ENCODE data around the gene RECK. TPM values are rescaled to one million over a fixed set of nuclear protein-coding genes. Genes with fewer than 3 reads are reported as not detected.
A peak's percentile ranks its signal among the peaks of the same experiment; 100 is the strongest.
"Not testable (repeated sequence)": the region's sequence is repeated elsewhere in the genome, so short reads cannot be mapped to it uniquely, and the experiment has no call there.

The RECK gene
- total RNA-seq, 1 donor from 2014 or later: 22.0 TPM

- no peak for DNase-seq
Measured at GRCh38 chr9:36141761-36142160, 105.0 kb downstream of the RECK start.

DNA sequence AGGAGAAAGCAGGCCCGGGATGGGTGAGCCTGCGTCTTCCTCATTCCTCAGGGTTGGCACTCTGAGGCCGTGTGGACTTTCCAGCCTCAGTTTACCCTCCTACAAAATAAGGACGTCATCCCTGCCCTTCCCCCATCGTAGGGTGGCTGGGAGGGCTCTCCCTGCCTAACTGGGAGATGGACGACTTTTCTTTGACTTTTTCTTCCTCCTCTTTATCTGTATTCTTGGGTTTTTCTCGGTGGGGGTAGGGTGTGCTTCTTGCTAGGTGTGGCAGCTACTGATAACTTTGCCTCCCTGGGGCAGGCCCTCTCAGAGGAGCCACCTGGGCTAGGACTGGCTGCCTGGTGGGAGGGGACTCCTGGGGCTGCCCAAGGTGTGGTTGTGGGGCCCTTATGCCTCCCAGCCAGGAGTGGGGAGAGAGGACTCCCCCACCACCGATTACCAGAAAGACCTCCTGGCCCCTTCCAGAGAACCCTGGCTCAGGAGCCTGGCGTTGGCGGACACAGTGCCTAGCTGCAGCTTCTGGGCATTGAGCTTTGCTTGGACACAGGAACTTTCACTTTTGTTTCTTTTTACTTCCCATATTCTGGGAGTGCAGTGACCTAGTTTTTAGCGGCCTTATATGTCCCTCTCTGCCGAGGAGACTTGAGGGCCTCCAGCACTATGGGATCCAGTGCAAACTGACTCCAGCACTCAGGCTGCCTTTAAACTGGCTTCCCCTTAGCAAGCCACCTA lies 106.0 kb downstream of the RECK start:
- no peak for DNase-seq

DNA sequence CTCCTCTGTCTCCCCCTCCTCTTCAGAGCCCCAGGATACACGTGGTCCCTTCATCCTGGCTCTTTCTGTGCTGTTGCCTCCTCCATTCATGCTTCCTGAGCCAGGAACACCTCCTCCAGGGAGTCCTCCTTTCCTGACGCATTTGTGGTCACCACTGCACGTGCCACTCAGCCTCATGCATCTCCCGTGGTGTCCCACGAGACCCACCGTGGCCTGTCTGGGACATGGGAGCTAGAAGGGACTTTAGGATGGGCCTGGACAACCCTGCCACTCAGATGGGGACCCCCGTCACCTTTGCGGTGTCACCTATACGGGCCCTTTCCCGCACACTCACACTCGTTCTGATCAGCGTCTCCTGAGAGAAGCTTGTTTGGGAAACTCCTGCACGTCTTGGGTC lies 106.5 kb downstream of the RECK start:
- no peak for DNase-seq

GRCh38 chr9:36144309-36145232 lies 107.9 kb downstream of the RECK start:
- DNase-seq: no peak

DNA sequence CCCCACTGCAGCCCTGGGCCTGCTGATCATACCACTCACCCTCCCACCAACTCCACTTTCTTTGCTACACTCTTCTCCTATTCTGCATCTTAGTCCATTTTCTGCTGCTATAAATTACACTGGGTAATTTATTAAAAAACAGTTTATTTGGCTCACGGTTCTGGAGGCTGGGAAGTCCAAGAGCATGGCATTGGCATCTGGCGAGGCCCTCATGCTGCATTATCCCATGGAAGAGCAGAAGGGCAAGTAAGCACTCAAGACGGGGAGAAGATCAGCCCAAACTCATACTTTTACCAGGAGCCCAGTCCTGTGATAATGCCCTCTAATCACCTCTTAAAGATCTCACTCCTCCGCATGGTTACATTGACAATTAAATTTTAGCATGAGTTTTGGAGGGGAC lies 109.3 kb downstream of the RECK start:
- no peak for DNase-seq

- DNase-seq: no peak
Measured at GRCh38 chr9:36146651-36147050, 109.9 kb downstream of the RECK start.

GRCh38 chr9:36147441-36148175 lies 110.9 kb downstream of the RECK start:
- no peak for DNase-seq

- DNase-seq: peak; percentile 93
Measured at GRCh38 chr9:36148311-36149051, 111.8 kb downstream of the RECK start.

GRCh38 chr9:36149197-36149596 lies 112.5 kb downstream of the RECK start:
- peak; percentile 58 for DNase-seq

- DNase-seq: peak; percentile 38
Measured at GRCh38 chr9:36150574-36151315, 114.0 kb downstream of the RECK start.

GRCh38 chr9:36151316-36152210 lies 114.8 kb downstream of the RECK start:
- peak; percentile 87 for DNase-seq

- no peak for DNase-seq
Measured at GRCh38 chr9:36152741-36153438, 116.2 kb downstream of the RECK start.

DNA sequence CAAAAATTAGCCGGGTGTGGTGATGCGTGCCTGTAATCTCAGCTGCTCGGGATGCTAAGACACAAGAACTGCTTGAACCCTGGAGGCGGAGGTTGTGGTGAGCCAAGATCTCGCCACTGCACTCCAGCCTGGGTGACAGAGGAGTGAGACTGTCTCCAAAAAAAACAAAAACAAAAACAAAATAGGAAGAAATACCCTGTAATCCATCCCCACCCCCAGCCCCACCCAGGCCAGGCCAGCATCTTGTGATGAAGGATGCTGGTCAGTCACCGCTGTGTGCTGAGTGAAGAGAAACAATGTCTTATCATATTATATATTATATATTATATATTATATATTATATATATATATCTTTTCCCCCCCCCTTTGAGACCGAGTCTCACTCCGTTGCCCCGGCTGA lies 117.0 kb downstream of the RECK start:
- no peak for DNase-seq

DNA sequence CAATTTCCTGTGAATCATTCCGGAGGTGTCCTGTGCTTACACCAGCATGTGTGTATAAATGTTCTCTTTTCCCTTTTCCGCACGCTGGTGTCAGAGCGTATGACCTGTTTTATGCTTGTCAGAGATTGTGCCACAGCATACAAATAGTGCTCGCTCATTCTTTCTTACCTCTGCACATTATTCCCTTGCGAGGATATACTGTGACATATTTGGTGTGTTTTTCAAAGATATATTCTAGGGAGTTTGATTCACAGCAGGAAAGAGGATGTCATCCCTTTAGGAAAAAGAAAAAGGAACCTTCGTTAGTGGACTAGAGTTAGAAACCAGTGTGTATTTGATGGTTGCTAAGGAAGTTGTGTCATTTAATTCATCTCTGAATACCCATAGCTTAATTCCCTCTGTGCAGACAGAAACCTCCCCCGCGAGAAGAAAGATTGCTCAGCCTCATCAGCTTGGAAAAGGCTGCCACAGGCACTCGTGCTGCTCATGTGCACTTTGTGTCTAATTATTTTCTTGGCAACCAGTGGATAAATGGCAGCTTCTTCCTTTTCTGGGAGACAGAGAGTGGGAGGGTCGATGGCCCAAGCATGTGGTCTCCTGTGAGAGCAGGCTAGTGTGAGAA lies 117.7 kb downstream of the RECK start:
- peak; percentile 90 for DNase-seq

DNA sequence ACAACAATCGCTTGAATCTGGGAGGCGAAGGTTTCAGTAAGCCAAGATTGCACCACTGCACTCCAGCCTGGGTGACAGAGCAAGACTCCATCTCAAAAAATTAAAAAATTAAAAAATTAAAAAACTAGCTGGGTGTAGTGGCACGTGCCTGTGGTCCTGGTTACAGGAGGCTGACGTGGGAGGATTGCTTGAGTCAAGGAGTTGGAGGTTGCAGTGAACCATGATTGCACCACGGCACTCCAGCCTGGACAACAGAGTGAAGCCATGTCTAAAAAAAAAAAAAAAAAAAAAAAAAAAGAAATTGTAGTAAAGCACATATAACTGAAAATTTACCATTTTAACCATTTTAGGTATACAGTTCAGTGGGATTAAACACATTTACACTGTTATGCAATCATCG lies 119.4 kb downstream of the RECK start:
- DNase-seq: no peak

DNA sequence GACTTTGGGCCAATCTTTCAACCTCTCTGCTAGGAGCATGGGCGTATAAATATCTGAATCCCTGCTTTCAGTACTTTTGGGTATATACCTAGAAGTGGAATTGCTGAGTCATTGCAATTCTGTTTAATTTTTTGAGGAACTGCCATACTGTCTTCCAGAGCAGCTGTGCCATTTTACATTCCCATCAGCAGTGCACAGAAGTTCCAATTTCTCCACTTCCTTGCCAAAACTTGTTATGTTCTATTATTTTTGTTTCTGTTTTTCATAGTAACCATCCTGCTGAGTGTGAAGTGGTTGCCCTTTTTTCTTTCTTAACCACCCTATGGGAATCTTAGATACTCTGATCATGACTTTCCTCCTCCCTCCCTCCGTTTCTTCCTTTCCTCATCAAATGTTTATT lies 121.4 kb downstream of the RECK start:
- DNase-seq: peak; percentile 12

- DNase-seq: no peak
Measured at GRCh38 chr9:36158917-36159316, 122.2 kb downstream of the RECK start.

DNA sequence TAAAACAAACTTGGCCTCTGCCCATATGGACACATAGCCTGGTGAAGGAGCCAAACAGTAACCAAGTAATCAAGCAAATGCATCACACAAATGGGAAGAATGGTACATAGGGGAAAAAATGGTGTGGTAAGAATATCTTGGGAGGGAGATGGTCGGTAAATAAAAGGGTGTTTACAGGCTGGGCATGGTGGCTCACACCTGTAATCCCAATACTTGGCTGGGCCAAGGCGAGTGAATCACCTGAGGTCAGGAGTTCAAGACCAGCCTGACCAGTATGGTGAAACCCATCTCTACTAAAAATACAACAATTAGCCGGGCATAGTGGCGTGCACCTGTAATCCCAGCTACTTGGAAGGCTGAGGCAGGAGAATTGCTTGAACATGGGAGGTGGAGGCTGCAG lies 122.8 kb downstream of the RECK start:
- not testable (repeated sequence) for DNase-seq

GRCh38 chr9:36160126-36160525 lies 123.4 kb downstream of the RECK start:
- not testable (repeated sequence) for DNase-seq

All from dermis blood vessel endothelial cell (primary cell).